ENCODE data around the gene MYCBPAP. TPM values are rescaled to one million over a fixed set of nuclear protein-coding genes. Genes with fewer than 3 reads are reported as not detected.
A peak's percentile ranks its signal among the peaks of the same experiment; 100 is the strongest.
"Not testable (repeated sequence)": the region's sequence is repeated elsewhere in the genome, so short reads cannot be mapped to it uniquely, and the experiment has no call there.

MYCBPAP gene
- total RNA-seq, 8 experiments from 2014 or later: 0.71 to 2.8 (median 1.2) TPM; not detected in 1

DNA sequence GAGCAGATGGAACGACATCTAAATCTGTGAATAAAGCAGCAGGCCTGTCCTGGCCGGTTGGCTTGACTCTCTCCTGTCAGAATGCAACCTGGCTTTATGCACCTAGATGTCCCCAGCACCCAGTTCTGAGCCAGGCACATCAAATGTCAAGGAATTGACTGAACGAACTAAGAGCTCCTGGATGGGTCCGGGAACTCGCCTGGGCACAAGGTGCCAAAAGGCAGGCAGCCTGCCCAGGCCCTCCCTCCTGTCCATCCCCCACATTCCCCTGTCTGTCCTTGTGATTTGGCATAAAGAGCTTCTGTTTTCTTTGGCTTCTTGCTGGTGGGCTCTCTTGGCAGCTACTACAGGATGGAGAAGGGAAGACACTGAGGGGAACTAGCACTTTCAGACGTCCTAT lies 33.7 kb upstream of the MYCBPAP start:
- WGBS, 10 experiments: 17 to 80% (median 59%) methylated on average over 1 to 6 of the region's 6 CpGs; no CpG with 5 or more reads in 4 of the 10 experiments
- ATAC-seq (replicated peaks in 6 of 8): no peak
- Histone ChIP-seq H3K27ac (no peak overlapping the region), H3K4me3 (no peak overlapping the region), H3K4me1 (replicated peaks in 1 of 2) (peaks cover 7 to 8% of the 10 kb centered on the region in 2 donors)
- in situ Hi-C loops (cut with MboI; ENCODE audit: low pct_unique_long_range_greater_than_20kb in 2 of 9, low sequenced_read_pairs in 9 of 9, unreplicated experiment in 9 of 9): no loop called here

DNA sequence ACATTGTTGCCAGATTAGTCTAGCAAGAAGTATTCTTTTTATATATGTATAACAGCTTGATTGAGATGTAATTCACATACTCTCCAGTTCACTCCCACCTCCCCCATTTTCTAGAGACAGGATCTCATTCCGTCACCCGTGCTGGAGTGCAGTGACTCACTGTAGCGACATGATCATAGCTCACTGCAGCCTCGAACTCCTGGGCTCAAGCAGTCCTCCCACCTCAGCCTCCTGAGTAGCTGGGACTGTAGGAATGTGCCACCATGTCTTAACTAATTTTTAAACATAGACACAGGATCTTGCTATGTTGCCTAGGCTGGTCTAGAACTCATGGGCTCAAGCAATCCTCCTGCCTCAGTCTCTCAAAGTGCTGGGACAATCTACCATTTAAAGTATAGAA lies 32.9 kb upstream of the MYCBPAP start:
- 62 to 100% (median 82%) methylated on average over 1 to 4 of the region's 4 CpGs; no CpG with 5 or more reads in 2 of the 10 experiments for WGBS, 10 experiments
- peaks cover 10 to 11% of the 10 kb centered on the region in 2 donors for H3K4me1 ChIP-seq (replicated peaks in 1 of 2)
- in situ Hi-C loops (cut with MboI; ENCODE audit: low pct_unique_long_range_greater_than_20kb in 2 of 9, low sequenced_read_pairs in 9 of 9, unreplicated experiment in 9 of 9): no loop called here
- no peak for ATAC-seq (replicated peaks in 6 of 8)
- no peak overlapping the region for H3K4me3 ChIP-seq
- no peak overlapping the region for H3K27ac ChIP-seq

DNA sequence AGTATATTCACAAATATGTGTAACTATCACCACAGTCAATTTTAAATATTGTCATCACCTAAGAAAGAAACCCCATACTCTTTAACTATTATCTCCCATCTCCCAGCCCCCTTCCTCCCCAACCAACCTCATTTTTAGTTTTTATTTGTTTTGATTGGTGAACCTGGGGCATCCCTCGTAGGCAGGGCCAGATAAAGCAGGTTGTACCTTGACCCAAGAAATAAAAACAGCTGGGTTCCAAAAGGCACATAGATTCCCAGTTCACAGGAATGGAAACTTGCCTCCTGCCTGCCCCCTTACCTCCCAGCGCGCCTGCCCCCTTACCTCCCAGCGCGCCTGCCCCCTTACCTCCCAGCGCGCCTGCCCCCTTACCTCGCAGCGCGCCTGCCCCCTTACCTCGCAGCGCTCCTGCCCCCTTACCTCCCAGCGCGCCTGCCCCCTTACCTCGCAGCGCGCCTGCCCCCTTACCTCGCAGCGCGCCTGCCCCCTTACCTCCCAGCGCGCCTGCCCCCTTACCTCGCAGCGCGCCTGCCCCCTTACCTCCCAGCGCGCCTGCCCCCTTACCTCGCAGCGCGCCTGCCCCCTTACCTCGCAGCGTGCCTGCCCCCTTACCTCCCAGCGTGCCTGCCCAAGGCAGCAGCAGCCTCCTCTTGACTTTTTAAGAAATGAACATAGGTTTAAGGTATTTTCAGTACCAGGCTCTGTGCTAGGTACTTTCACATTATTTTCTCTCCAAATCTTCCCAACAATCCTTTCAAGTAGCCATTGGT lies 32.3 kb upstream of the MYCBPAP start:
- WGBS, 10 experiments: 20 to 86% (median 33%) methylated on average over 1 of the region's 33 CpGs; no CpG with 5 or more reads in 7 of the 10 experiments
- ATAC-seq (replicated peaks in 6 of 8); H3K4me3 ChIP-seq; H3K27ac ChIP-seq; in situ Hi-C loops (cut with MboI; ENCODE audit: low pct_unique_long_range_greater_than_20kb in 2 of 9, low sequenced_read_pairs in 9 of 9, unreplicated experiment in 9 of 9): not testable (repeated sequence)
- peaks cover 10 to 11% of the 10 kb centered on the region in 2 donors for H3K4me1 ChIP-seq (replicated peaks in 1 of 2)

DNA sequence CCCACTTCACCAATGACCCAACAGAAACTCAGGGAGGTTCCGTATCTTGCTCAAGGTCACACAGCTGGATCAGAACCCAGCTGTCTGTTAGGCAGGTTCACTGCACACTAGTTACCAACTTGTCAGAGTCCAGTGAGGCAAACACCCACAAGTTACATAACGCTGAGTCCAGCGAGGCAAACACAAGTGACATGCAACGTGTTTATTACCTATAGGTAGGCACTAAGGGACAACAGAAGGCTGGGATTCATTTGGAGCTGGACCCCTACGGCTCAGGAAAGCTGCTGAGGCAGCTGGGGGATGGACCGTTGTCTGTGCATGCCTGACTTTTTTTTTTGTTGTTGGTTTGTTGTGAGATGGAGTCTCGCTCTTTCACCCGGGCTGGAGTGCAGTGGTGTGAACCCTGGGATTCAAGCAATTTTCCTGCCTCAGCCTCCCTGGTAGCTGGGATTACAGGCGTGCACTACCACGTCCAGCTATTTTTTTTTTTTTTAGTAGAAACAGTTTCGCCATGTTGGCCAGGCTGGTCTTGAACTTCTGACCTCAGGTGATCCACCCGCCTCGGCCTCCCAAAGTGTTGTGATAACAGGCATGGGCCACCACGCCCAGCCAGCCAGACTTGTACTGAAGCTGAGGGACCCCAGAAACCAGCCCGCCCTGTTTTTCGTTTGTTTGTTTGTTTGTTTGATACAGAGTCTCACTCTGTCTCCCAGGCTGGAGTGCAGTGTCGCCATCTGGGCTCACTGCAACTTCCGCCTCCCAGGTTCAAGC lies 31.5 kb upstream of the MYCBPAP start:
- in situ Hi-C loops (cut with MboI; ENCODE audit: low pct_unique_long_range_greater_than_20kb in 2 of 9, low sequenced_read_pairs in 9 of 9, unreplicated experiment in 9 of 9): no loop called here
- 51 to 95% (median 77%) methylated on average over 1 to 10 of the region's 18 CpGs; no CpG with 5 or more reads in 1 of the 10 experiments for WGBS, 10 experiments
- ATAC-seq (replicated peaks in 6 of 8): no peak
- Histone ChIP-seq H3K4me3 (no peak overlapping the region), H3K27ac (no peak overlapping the region), H3K4me1 (replicated peaks in 1 of 2) (peaks cover 10 to 11% of the 10 kb centered on the region in 2 donors)

DNA sequence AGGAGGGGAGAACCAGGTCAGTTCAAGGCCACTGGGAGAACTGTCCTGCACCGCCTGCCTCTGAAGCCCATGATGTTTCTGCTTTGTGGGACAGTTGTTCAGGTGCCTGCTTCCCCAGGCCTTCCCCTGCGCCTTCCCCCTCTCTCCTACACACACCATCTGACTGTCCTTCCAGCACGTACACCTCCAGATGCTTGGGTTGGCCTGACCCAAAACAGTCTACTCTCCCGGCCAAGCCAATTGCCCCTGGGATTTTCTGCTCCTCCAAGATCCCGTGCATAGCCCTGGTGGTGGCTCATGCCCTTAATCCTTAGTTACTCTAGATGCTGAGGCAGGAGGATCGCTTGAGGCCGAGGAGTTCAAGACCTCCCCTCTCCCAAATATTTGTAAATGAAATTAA lies 30.3 kb upstream of the MYCBPAP start:
- Histone ChIP-seq H3K27ac (peak overlapping the region; percentile 87 to 89), H3K4me1 (replicated peaks in 1 of 2) (peaks cover 10 to 11% of the 10 kb centered on the region in 2 donors), H3K4me3 (peak overlapping the region; percentile 43 to 64 (median 50))
- WGBS, 10 experiments: 50 to 100% (median 83%) methylated on average over 1 to 3 of the region's 7 CpGs; no CpG with 5 or more reads in 4 of the 10 experiments
- ATAC-seq (replicated peaks in 6 of 8): no peak
- in situ Hi-C loops (cut with MboI; ENCODE audit: low pct_unique_long_range_greater_than_20kb in 2 of 9, low sequenced_read_pairs in 9 of 9, unreplicated experiment in 9 of 9): no loop called here

DNA sequence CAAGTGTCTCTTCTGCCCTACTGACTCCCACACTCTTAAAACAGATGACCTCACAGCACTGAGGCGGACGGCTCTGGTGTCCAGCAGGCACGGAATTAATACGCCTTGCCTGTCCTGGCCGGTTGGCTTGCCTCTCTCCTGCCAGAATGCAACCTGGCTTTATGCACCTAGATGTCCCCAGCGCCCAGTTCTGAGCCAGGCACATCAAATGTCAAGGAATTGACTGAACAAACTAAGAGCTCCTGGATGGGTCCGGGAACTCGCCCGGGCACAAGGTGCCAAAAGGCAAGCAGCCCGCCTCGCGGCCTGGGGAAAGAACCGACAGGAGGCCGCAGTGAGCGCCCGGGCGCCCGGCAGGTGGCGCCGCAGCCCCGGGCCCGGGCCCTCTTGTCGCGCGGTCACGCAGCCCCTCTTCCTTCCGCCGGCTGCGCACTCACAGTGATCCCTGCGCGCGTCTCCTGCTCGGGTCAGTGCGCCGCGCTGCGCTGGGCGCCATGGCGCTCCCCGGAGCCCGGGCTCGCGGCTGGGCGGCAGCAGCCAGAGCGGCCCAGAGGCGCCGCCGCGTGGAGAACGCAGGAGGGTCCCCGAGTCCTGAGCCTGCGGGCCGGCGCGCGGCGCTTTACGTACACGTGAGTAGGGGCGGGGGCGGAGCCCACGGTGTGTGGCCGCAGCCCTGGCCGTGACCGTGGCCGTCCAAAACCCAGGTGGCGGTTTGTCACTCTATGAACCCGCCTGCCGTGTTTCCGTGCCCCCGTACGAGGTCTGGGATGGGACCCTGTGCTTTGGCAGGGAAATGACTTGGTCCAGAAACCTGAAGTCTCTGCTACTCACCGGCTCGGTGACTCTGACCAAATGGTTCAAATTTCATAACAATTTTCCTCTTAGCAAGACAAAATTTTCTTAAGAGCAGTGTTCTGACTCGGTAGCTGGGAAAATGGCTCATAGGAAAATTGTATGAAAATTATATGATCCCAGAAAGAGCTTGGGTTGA lies 29.6 kb upstream of the MYCBPAP start, which contains the start of gene RSAD1:
Gene RSAD1 (plus strand): TSS at position 470 of the 991 bp plus-strand sequence. CDS start 25 bp downstream, at position 495.
- H3K27ac ChIP-seq: peak within 1 kb of the TSS; percentile 87 to 89
- peak within 1 kb of the TSS; percentile 43 to 64 (median 50) for H3K4me3 ChIP-seq
- WGBS, 10 experiments: 0 to 47% (median 9%) methylated on average over 3 to 12 of the region's 75 CpGs; no CpG with 5 or more reads in 4 of the 10 experiments
- in situ Hi-C loops (cut with MboI; ENCODE audit: low pct_unique_long_range_greater_than_20kb in 2 of 9, low sequenced_read_pairs in 9 of 9, unreplicated experiment in 9 of 9): no loop called here
- ATAC-seq (replicated peaks in 6 of 8): peak; percentile 76 to 93 (median 90)
- peaks cover 10 to 11% of the 10 kb centered on the region in 2 donors for H3K4me1 ChIP-seq (replicated peaks in 1 of 2)

DNA sequence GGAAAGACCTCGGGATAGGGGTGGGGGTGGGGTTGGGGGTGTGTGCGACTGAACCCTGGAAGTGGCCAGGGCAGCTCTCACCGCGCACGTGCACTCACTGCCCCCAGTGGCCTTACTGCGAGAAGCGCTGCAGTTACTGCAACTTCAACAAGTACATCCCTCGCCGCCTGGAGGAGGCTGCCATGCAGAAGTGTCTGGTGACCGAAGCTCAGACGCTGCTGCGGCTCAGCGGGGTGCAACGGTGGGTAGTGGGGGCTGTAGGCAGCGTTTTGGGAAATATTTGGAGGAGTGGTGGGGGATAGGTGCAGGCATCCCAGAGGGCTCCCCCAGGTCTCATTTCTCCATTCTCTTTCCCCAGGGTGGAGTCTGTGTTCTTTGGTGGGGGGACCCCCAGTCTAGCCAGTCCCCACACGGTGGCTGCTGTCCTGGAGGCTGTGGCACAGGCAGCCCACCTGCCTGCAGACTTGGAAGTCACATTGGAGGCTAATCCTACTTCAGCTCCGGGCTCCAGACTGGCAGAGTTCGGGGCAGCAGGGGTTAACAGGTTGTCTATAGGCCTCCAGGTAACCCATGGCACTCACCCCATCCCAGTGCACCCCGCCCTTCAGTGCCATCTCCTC lies 28.6 kb upstream of the MYCBPAP start:
- H3K27ac ChIP-seq: peak overlapping the region in 1 of 2 donors; percentile 87
- peak; percentile 26 to 60 (median 31) for ATAC-seq (replicated peaks in 6 of 8)
- in situ Hi-C loops (cut with MboI; ENCODE audit: low pct_unique_long_range_greater_than_20kb in 2 of 9, low sequenced_read_pairs in 9 of 9, unreplicated experiment in 9 of 9): no loop called here

DNA sequence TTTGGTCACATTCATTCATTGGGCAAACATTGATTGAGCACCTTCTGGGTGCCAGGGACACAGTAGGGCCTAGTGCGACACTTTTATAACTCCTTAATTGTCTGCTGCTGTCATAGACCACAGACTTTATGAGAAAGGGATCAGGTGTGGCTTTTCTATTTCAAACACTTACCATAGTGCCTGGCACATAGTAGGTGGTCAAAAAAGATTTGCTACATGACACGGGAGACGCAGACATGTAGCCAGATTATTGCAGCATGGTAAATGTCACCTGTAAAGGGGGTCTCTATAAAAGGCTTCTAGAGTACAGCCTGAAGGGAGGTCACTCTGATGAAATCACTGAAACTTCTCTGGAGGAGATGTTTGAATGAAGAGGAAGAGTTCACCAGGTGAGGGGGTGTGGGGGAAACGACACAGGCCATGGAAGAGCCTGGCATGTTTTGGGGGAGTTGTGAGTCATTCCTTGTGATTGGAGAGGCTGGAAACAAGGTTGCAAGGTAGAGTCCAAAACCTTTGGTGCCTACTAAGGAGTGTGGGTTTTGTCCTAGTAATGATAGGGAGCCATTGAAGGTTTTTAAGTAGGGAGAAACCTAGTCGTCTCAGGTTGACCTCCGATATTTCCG lies 28.0 kb upstream of the MYCBPAP start:
- in situ Hi-C loops (cut with MboI; ENCODE audit: low pct_unique_long_range_greater_than_20kb in 2 of 9, low sequenced_read_pairs in 9 of 9, unreplicated experiment in 9 of 9): no loop called here
- no peak overlapping the region for H3K27ac ChIP-seq
- H3K4me1 ChIP-seq (replicated peaks in 1 of 2): peaks cover 10 to 11% of the 10 kb centered on the region in 2 donors
- 67 to 93% (median 85%) methylated on average over 1 to 7 of the region's 7 CpGs; no CpG with 5 or more reads in 4 of the 10 experiments for WGBS, 10 experiments
- ATAC-seq (replicated peaks in 6 of 8): no peak
- no peak overlapping the region for H3K4me3 ChIP-seq

More for the DNA sequence above, 28.6 kb upstream of the MYCBPAP start:
- peaks cover 10 to 11% of the 10 kb centered on the region in 2 donors for H3K4me1 ChIP-seq (replicated peaks in 1 of 2)
- 0 to 92% (median 6%) methylated on average over 1 to 6 of the region's 19 CpGs; no CpG with 5 or more reads in 4 of the 10 experiments for WGBS, 10 experiments
- peak overlapping the region; percentile 43 to 64 (median 50) for H3K4me3 ChIP-seq

DNA sequence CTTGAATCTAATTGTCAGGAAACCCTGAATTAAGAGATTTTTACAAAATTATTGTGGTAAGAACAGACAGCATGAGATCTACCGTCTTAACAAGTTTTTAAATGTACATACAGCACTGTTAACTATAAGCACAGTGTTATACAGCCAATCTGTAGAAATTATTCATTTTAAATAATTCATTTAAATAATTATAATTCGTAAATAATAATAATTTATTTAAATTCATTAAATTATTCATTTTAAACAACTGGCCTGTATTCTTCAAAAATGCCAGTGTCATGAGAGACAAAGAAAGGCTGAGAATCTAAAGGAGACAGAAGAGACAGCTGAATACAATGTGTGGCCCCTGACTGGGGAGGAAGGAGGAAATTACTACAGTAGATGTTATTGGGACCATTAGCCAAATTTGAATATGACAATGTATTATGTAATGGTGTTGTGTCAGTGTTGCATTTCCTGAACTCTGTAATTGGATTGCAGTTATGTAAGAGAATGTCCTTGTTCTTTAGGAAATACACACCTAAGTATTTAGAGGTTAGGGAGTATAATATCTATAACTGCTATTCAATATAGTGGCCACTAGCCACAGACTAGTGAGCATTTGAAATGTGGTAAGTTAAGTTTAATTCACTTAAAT lies 27.3 kb upstream of the MYCBPAP start:
- peaks cover 10 to 11% of the 10 kb centered on the region in 2 donors for H3K4me1 ChIP-seq (replicated peaks in 1 of 2)
- 0 to 90% (median 68%) methylated on average over 1 to 2 of the region's 2 CpGs for WGBS, 10 experiments
- in situ Hi-C loops (cut with MboI; ENCODE audit: low pct_unique_long_range_greater_than_20kb in 2 of 9, low sequenced_read_pairs in 9 of 9, unreplicated experiment in 9 of 9): no loop called here
- no peak overlapping the region for H3K4me3 ChIP-seq
- no peak overlapping the region for H3K27ac ChIP-seq
- no peak for ATAC-seq (replicated peaks in 6 of 8)

DNA sequence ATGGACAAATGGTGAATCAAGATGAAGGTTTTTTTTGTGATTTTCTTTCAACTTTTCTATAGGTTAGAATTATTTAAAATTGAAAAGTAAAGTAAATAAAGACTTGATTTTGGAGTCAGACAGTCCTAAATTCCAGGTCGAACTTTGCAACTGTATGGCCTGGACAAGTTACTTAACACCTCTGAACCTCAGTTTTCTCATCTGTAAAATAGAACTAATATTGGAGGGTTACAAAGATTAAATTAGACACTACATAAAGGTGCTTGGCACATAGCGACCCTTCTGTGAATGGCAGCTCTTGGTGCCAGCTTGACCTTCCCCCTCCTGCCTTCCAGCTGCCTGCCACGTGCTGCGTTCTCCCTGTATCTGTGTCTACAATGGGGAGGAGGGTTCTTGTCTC lies 26.6 kb upstream of the MYCBPAP start:
- H3K4me3 ChIP-seq: no peak overlapping the region
- in situ Hi-C loops (cut with MboI; ENCODE audit: low pct_unique_long_range_greater_than_20kb in 2 of 9, low sequenced_read_pairs in 9 of 9, unreplicated experiment in 9 of 9): no loop called here
- no peak for ATAC-seq (replicated peaks in 6 of 8)
- 25 to 100% (median 88%) methylated on average over 1 to 4 of the region's 4 CpGs; no CpG with 5 or more reads in 2 of the 10 experiments for WGBS, 10 experiments
- no peak overlapping the region for H3K27ac ChIP-seq
- peaks cover 10 to 11% of the 10 kb centered on the region in 2 donors for H3K4me1 ChIP-seq (replicated peaks in 1 of 2)

DNA sequence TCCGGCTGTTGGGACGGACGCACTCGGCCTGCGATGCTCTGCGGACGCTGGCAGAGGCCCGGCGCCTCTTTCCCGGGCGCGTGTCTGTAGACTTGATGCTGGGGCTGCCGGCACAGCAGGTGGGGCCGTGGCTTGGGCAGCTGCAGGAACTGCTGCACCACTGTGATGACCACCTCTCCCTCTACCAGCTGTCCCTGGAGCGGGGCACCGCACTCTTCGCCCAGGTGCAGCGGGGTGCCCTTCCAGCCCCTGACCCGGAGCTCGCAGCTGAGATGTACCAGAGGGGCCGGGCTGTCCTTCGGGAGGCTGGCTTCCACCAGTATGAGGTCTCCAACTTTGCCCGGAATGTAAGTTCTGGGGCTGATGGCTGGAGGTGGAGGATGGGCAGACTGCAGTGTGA lies 26.1 kb upstream of the MYCBPAP start:
- Histone ChIP-seq H3K4me3 (no peak overlapping the region), H3K27ac (no peak overlapping the region), H3K4me1 (replicated peaks in 1 of 2) (peaks cover 10 to 11% of the 10 kb centered on the region in 2 donors)
- in situ Hi-C loops (cut with MboI; ENCODE audit: low pct_unique_long_range_greater_than_20kb in 2 of 9, low sequenced_read_pairs in 9 of 9, unreplicated experiment in 9 of 9): no loop called here
- 83 to 100% (median 93%) methylated on average over 1 to 13 of the region's 23 CpGs; no CpG with 5 or more reads in 5 of the 10 experiments for WGBS, 10 experiments
- ATAC-seq (replicated peaks in 6 of 8): no peak
